WTC11 (cell line): ENCODE data around the gene CAPN13.

ENCODE experiments used
- CBFB ChIP-seq: sonication (generic); formaldehyde crosslinking; IDR thresholded peaks from 2 replicates; pipeline ENCODE4 v1.8.1; 2022; ENCODE audit warnings: mild to moderate bottlenecking, low read depth, missing genetic modification reagents
- CTCF ChIP-seq: fragments of 200-600 bp; IDR thresholded peaks from 2 replicates; pipeline ENCODE4 v1.8.0; 2022; ENCODE audit warnings: antibody characterized with exemption
- EMX1 ChIP-seq: fragments of 250-450 bp; sonication (Bioruptor Pico); IDR thresholded peaks from 2 replicates; pipeline ENCODE4 v1.8.0; 2021; ENCODE audit warnings: mild to moderate bottlenecking
- GABPB1 ChIP-seq: sonication (generic); formaldehyde crosslinking; IDR thresholded peaks from 2 replicates; pipeline ENCODE4 v1.8.1; 2023; ENCODE audit warnings: mild to moderate bottlenecking, missing genetic modification reagents
- MAX ChIP-seq: sonication (generic); formaldehyde crosslinking; IDR thresholded peaks from 2 replicates; pipeline ENCODE4 v1.8.0; 2022; ENCODE audit warnings: mild to moderate bottlenecking, missing genetic modification reagents
- NR3C1 ChIP-seq: sonication (generic); formaldehyde crosslinking; conservative IDR thresholded peaks from 2 replicates; pipeline ENCODE4 v1.8.1; 2023; ENCODE audit warnings: low read depth, mild to moderate bottlenecking, missing genetic modification reagents
- SP1 ChIP-seq: sonication (generic); formaldehyde crosslinking; conservative IDR thresholded peaks from 2 replicates; pipeline ENCODE4 v1.8.1; 2022; ENCODE audit warnings: missing genetic modification reagents
- USF1 ChIP-seq: sonication (generic); formaldehyde crosslinking; IDR thresholded peaks from 2 replicates; pipeline ENCODE4 v1.8.0; 2022; ENCODE audit warnings: mild to moderate bottlenecking, missing genetic modification reagents
- ZBTB43 ChIP-seq: sonication (generic); formaldehyde crosslinking; IDR thresholded peaks from 2 replicates; pipeline ENCODE4 v1.8.1; 2023; ENCODE audit warnings: mild to moderate bottlenecking, missing genetic modification reagents

GRCh38 chr2:30847329-30847728 is 40.1 kb upstream of the CAPN13 start:
- no peak for TF ChIP-seq MAX (CRISPR knock-in tag)
- no peak for TF ChIP-seq CTCF
- no peak for TF ChIP-seq EMX1 (CRISPR knock-in tag)
- no peak for TF ChIP-seq CBFB (CRISPR knock-in tag)
- TF ChIP-seq USF1 = no peak
- no peak for TF ChIP-seq ZBTB43
- TF ChIP-seq GABPB1 (CRISPR knock-in tag) = no peak
- TF ChIP-seq SP1 = no peak
- no peak for TF ChIP-seq NR3C1 (CRISPR knock-in tag)
